GM19395 (cell line): Measurements from ENCODE around the gene POU6F2.
"Not testable (repeated sequence)": the region's sequence is repeated elsewhere in the genome, so short reads cannot be mapped to it uniquely, and the experiment has no call there.

Experiments used
- ATAC-seq: cut with Tn5 transposase; IDR thresholded peaks from one replicate; pipeline ENCODE4 v1.9.1; 2021; ENCODE audit warnings: mild to moderate bottlenecking, moderate library complexity; ENCODE audit not compliant: unreplicated experiment

Gene POU6F2

DNA sequence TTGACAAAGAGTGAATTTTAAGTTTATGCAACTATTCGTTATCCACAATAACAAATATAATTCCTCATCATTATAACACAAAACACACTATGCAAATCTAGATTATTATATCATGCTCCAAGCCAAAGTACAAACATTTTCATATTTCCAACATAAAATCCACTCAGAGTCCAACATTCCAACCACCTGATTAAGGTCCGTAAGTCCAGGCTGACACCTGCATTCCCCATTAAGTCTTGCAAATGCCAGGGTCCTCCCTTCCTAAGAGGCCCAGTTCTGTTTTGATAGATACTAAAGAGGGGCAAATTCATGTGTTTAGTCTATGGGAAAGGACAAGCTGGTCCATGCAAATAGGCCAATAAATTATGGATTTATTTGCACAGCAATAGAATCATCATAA, 206.1 kb downstream of the POU6F2 start:
- no peak for ATAC-seq

DNA sequence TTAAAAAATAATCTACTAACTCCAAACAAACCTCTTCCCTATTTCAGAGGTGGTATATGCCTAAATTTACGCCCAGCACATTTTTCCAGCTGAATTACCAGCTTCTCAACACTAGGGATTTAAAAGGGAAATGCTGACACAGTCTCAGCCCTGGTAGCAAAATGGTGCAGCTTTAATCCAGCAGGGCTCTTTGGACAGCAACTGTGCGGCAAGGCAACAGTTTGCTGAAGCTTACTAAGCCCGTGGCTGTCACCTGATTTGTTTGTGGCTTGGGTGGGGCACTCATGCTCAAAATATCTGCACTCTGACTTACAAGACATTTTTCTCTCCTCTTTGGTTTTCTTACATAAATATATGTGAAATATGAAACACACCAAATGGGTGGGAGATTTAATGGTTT, 206.7 kb downstream of the POU6F2 start:
- no peak for ATAC-seq

DNA sequence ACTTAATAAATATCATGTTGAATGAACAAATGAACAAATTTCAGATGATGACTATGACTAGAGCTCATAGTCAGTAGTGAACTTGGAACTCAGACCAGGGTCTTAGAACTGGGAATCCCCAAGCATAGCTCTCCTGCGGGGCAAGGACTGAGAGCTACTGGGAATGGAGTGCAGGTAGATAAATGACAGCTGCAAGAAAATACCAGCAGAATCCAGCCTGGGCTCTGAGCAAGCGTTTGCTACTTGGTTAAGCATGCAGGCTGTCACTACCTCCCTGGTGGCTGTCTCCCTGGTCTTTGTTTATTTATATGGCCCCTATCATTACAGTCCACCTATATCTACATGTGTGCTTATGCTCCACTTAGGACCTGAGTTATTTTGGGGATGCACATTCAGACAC, 208.4 kb downstream of the POU6F2 start:
- ATAC-seq: no peak

DNA sequence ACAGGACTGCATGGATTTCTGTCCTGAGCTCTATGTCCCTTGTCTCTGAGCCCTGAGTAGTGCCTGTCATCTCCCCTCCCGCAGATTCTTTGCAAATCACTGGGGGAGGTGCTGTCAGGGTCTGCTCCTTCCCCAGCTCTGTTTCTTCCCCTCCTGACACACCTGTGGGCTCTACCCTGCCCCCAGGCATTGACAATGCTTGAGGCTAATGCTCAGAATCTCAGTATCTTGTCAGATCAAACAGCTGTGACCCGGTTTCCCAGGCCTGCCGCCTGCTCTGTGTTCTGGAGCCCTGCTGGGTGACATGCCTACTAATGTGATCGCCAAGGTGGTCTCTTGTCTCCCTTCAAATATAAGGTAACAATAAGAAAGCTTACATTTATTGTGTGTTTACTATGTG, 209.0 kb downstream of the POU6F2 start:
- no peak for ATAC-seq

DNA sequence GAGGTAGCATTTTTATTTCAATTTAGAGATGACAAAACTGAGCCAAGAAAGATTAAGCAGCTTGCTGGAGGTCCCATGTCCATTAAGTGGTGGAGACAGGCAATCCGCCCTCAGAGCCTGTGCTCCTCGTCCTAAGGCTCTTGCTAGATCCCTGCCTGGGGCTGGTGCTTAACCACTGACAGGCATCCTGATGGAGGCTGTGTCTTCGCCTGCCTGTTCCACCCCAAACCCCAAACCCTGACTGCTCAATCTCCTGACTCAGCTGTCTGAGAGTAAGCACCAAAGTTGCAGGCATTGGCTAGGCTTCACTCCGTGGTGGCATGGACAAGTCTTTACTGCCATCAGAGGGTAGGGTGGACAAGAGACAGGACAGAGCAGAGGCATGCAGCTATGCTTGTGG, 209.4 kb downstream of the POU6F2 start:
- no peak for ATAC-seq

- ATAC-seq: no peak
These were observed 214.8 kb downstream of the POU6F2 start for GRCh38 chr7:39192476-39192875.

- ATAC-seq: not testable (repeated sequence)
These were observed 216.7 kb downstream of the POU6F2 start for GRCh38 chr7:39194388-39194787.

DNA sequence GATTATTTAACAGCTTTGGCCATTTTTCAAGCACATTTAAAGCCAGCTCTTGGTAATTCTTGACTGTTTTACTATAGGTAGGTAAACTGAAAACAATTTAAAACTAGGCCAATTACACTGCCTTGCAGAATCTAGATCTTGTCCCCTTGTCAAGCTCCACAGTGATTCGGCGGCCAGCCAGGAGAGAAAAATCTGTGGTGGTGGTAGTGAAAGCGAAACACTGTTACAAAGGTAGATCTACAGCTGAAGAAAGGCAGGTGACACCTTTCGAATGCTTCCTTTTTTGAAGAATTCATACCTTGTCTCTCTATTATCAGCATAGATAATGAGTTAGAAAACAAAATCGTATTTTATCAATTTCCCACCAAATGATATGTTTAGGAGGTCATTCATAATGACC, 218.3 kb downstream of the POU6F2 start:
- no peak for ATAC-seq

DNA sequence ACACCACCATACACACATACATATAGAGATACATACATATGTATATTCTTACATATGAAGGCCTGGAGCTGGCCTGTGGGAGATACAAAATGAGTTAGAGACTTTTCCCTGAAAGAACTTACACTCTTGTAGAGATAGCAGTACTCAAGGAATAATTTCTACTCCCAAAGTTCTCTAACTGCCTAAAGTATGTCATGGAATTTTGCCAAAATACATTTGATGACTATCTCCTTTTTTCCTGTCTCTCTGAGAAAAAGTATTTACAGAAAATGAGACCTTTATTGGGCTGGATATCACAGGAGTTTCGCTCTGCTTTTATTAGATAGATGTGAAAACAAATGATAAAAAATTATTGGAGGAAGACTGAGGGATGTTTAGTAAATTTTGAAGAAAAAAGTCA, 220.1 kb downstream of the POU6F2 start:
- ATAC-seq: no peak

DNA sequence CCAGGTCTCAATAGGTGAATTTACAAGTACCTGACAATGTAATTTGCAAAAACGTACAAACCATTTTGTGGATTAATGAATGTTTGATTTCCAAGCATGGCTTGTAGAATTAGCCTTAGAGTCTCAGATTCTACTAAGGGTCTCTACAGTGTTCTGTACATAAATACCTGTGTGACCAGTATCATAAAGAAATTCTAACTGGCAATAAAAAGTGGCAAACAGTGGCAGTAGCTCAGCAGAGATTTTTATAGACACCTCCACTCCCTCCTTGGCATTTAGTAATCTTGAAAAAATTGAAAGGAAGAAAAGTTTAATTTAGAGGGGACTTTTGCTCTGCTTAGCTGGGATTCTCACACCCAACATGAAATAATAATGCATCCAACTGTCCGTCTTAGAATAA, 220.8 kb downstream of the POU6F2 start:
- no peak for ATAC-seq

GRCh38 chr7:39199006-39199405, 221.3 kb downstream of the POU6F2 start:
- ATAC-seq: no peak

- ATAC-seq: no peak
These were observed 222.2 kb downstream of the POU6F2 start for GRCh38 chr7:39199951-39200350.

- no peak for ATAC-seq
These were observed 224.3 kb downstream of the POU6F2 start for GRCh38 chr7:39202041-39202440.

- ATAC-seq: no peak
These were observed 232.7 kb downstream of the POU6F2 start for GRCh38 chr7:39210362-39210761.

DNA sequence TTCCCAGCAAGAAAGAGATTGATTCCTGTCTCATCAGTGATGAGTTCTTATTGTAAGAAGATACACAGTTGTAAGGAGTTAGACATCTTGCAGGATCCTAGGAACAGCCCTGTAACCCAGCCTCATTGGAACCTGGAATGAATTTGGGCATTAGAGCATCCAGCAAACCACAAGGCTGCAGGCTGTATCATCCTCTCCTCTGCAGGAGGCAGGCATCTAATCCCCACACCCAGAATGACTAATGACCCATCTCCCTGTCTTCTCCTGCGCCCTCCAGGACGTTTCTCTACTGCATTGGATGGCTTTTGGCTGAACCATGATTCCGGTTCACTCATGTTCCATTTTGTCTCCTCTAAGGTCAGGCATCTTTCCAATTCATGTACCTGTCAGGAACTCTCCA, 233.9 kb downstream of the POU6F2 start:
- no peak for ATAC-seq

DNA sequence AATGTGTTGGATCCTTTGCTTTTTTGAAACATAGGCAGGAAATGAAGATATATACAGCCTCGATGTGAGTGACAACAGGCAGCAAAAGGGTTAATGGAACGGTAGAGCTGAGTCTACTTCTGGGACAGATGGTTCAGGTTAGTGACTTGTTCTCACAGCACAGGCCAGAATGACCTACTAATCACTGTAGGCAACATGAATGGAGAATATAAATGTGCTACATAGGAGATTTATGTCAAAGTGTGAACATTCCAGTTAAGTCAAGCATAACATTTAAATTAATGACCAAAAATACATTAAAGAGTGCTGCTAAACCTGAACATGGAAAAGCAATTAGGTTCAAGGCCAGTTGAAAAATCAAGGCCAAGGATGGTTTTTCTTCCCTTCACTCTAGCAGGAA, 235.2 kb downstream of the POU6F2 start:
- no peak for ATAC-seq

- ATAC-seq: no peak
These were observed 240.1 kb downstream of the POU6F2 start for GRCh38 chr7:39217783-39218182.

DNA sequence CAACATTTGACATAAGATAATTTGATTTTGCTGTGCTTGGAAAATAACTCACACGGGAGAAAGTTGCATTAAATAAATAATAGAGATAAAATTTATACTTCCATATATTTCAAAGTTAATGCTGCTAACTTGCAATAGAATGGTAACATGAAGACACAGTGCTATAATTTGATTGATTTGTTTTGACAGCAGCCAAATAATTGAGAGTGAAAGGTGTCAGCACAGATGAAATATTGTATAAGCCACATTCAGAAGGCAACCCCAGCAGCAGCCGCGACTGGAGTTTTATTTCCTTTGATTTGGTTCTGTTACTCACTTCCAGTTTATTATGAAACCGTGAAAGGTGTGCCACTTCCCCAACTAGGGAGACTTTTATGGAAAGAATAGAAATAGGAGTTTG, 242.2 kb downstream of the POU6F2 start:
- no peak for ATAC-seq

GRCh38 chr7:39221901-39222300, 244.2 kb downstream of the POU6F2 start:
- ATAC-seq: no peak

DNA sequence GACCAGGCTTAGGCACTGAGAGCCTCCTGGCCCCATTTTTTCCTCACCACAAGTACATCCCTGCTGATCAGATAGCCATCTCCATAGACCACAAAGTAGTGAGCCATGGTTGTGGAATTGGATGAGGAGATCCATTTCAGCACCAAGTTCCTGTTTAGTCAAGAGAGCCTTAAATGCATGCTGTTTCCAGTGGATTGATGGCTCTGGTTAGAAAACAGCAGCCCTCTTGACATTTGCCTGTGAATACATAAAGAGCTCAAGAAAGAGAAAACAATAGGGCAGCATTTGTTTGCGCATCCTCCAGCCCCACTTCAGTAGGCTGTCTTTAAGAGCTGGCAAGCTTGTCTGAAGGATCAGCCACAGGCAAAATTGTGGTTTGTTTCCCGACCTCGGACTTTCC, 251.2 kb downstream of the POU6F2 start:
- ATAC-seq: no peak

GRCh38 chr7:39233851-39234529, 256.3 kb downstream of the POU6F2 start:
- ATAC-seq: no peak

DNA sequence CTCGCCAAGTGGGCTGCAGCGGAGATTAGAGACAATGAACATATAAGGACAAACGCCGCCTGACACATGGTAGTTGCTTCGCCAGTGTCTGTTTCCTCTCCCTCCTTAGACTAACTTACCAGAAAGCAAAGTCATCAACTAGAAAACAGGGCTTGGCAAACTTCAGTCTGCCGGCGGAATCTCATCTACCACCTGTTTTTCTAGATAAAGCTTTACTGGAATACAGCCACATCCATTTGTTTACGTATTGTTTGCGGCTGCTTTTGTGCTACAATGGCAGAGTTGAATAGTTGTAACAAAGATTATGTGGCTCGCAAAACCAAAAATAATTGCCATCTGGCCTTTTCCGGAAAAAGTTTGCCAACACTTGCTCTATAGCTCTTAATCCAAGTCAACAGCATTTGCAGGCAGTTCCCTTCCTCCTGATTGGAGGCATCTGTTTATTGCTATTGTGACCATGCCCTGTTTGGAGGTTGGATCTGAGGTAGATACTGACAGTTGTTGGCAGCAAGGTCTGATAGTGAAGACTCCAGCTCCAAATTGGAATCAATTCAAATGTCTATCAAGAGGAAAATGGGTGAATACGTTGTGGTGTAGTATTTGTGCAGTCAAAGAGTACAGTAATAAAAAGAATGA, 260.6 kb downstream of the POU6F2 start:
- ATAC-seq: no peak

DNA sequence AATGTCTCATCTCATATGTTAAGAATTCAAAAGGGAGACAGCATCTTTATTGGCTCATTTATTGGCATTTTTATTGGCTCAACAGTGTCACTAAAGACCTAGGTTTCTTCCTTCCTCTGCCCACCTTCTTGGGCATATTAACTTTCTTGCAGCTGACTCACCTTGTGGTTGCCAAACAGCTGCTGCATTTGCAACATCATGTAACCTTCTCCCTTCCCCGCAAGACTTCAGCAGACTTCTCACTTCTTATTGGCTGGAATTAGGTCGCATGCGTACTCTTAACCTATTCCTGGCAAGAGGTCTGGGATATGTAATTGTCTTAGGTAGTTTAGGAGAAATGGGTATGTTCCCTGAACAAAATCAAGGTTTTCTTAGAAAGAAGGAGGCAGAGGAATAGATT, 263.2 kb downstream of the POU6F2 start:
- ATAC-seq: no peak
